ENCODE data around the gene SCAMP1. TPM values are rescaled to one million over a fixed set of nuclear protein-coding genes. Genes with fewer than 3 reads are reported as not detected.

Gene SCAMP1
- total and polyA plus RNA-seq, 2 of the 8 experiments (the other 6 are each of a cell fraction or from before 2014, with no cell fraction given), result 18.6 to 55.9 TPM

GRCh38 chr5:78526049-78526525 is 165.7 kb downstream of the SCAMP1 start (continued):
- TF ChIP-seq RAD21 (IDR thresholded peaks at IDR 0.05 in 1 of 2, conservative IDR thresholded peaks at IDR 0.05 in 1 of 2; ENCODE audit: low read depth in 2 of 2, low read length in 2 of 2), result no peak
- no peak for TF ChIP-seq KDM5A (IDR thresholded peaks at IDR 0.05; ENCODE audit: low read length)
- no peak for TF ChIP-seq USF2 (IDR thresholded peaks at IDR 0.05; ENCODE audit: low read length)
